OCI-LY1 (cell line): ENCODE measurements around the gene FKBP11.

Experiments
- CTCF ChIP-seq: fragments of 200-600 bp; sonication (generic), shearing (Covaris generic); IDR thresholded peaks from 2 replicates; pipeline ENCODE4 v1.5.1; 2017; ENCODE audit warnings: mild to moderate bottlenecking, antibody characterized with exemption, low read length, moderate library complexity, mixed read lengths
- EZH2 ChIP-seq: fragments of 200-600 bp; sonication (generic), shearing (Covaris generic); IDR thresholded peaks from 2 replicates; pipeline ENCODE4 v1.8.0; 2017; ENCODE audit warnings: borderline replicate concordance, mixed run types, mild to moderate bottlenecking, antibody characterized with exemption, low read length, moderate library complexity, mixed read lengths

DNA sequence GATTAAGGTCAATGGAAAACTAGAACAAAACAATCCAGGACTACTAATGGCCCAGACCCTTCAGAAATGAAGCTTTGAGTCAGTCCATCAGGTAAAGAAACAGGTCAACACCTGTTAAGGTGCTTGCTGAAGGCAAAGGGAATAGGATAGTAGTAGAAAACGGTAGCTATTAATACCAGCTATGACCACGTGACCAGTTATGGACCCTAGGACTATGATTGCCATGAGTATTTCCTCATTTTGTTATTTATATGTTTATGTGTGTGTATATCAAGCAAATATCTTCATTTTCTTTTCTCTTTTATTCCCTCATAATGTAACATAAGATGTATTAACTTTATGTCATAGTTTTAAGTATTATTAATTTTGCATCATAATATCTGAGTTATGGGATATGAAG is 25.6 kb downstream of the FKBP11 start:
- TF ChIP-seq CTCF (no peak), EZH2 (no peak)
